ENCODE results near the gene TEX26.

- TF ChIP-seq POLR2AphosphoS5 (IDR thresholded peaks at IDR 0.05; ENCODE audit: low read depth, low read length) (no peak), TAF1 (IDR thresholded peaks at IDR 0.05; ENCODE audit: borderline replicate concordance, insufficient read depth, low read length) (no peak), SIN3A (IDR thresholded peaks at IDR 0.05; ENCODE audit: borderline replicate concordance, insufficient read depth, low read length) (no peak)
- TF ChIP-seq, protein P1, sequence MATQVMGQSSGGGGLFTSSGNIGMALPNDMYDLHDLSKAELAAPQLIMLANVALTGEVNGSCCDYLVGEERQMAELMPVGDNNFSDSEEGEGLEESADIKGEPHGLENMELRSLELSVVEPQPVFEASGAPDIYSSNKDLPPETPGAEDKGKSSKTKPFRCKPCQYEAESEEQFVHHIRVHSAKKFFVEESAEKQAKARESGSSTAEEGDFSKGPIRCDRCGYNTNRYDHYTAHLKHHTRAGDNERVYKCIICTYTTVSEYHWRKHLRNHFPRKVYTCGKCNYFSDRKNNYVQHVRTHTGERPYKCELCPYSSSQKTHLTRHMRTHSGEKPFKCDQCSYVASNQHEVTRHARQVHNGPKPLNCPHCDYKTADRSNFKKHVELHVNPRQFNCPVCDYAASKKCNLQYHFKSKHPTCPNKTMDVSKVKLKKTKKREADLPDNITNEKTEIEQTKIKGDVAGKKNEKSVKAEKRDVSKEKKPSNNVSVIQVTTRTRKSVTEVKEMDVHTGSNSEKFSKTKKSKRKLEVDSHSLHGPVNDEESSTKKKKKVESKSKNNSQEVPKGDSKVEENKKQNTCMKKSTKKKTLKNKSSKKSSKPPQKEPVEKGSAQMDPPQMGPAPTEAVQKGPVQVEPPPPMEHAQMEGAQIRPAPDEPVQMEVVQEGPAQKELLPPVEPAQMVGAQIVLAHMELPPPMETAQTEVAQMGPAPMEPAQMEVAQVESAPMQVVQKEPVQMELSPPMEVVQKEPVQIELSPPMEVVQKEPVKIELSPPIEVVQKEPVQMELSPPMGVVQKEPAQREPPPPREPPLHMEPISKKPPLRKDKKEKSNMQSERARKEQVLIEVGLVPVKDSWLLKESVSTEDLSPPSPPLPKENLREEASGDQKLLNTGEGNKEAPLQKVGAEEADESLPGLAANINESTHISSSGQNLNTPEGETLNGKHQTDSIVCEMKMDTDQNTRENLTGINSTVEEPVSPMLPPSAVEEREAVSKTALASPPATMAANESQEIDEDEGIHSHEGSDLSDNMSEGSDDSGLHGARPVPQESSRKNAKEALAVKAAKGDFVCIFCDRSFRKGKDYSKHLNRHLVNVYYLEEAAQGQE (IDR thresholded peaks at IDR 0.05; ENCODE audit: insufficient read depth in 1 of 2, low read depth in 2 of 2, low read length in 2 of 2): no peak
Measured at GRCh38 chr13:30991922-30992321, 59.5 kb downstream of the TEX26 start.

All from PFSK-1 (cell line).